ENCODE results near the gene ALK. TPM values are rescaled to one million over a fixed set of nuclear protein-coding genes. Genes with fewer than 3 reads are reported as not detected.

Gene ALK
- total RNA-seq, 1 donor from 2014 or later: not detected

- TF ChIP-seq CTCF (IDR thresholded peaks at IDR 0.05; ENCODE audit: insufficient read depth, low read length, severe bottlenecking): no peak
- Histone ChIP-seq H3K4me3 (ENCODE audit: low read depth, low read length) (no peak overlapping the region), H3K36me3 (ENCODE audit: control insufficient read depth, insufficient read depth, low read length) (no peaks in the 10 kb centered on the region), H3K27me3 (ENCODE audit: control insufficient read depth, insufficient read depth, low read length) (no peaks in the 10 kb centered on the region)
- no peak for DNase-seq (ENCODE audit: low read depth)
- FAIRE-seq: no peak
These were observed 318.0 kb downstream of the ALK start for GRCh38 chr2:29603341-29603740.

- Histone ChIP-seq H3K27me3 (ENCODE audit: control insufficient read depth, insufficient read depth, low read length) (no peaks in the 10 kb centered on the region), H3K4me3 (ENCODE audit: low read depth, low read length) (no peak overlapping the region), H3K36me3 (ENCODE audit: control insufficient read depth, insufficient read depth, low read length) (no peaks in the 10 kb centered on the region)
- FAIRE-seq (no peak), DNase-seq (ENCODE audit: low read depth) (peak; percentile 45)
- TF ChIP-seq CTCF (IDR thresholded peaks at IDR 0.05; ENCODE audit: insufficient read depth, low read length, severe bottlenecking): no peak
These were observed 319.5 kb downstream of the ALK start for GRCh38 chr2:29601872-29602271.

GRCh38 chr2:29601321-29601720 lies 320.1 kb downstream of the ALK start:
- Histone ChIP-seq H3K36me3 (ENCODE audit: control insufficient read depth, insufficient read depth, low read length) (no peaks in the 10 kb centered on the region), H3K4me3 (ENCODE audit: low read depth, low read length) (no peak overlapping the region), H3K27me3 (ENCODE audit: control insufficient read depth, insufficient read depth, low read length) (no peaks in the 10 kb centered on the region)
- no peak for TF ChIP-seq CTCF (IDR thresholded peaks at IDR 0.05; ENCODE audit: insufficient read depth, low read length, severe bottlenecking)
- FAIRE-seq (peak; percentile 83), DNase-seq (ENCODE audit: low read depth) (no peak)

- DNase-seq (ENCODE audit: low read depth) (no peak), FAIRE-seq (no peak)
- Histone ChIP-seq H3K27me3 (ENCODE audit: control insufficient read depth, insufficient read depth, low read length) (no peaks in the 10 kb centered on the region), H3K4me3 (ENCODE audit: low read depth, low read length) (no peak overlapping the region), H3K36me3 (ENCODE audit: control insufficient read depth, insufficient read depth, low read length) (no peaks in the 10 kb centered on the region)
- TF ChIP-seq CTCF (IDR thresholded peaks at IDR 0.05; ENCODE audit: insufficient read depth, low read length, severe bottlenecking): no peak
These were observed 321.4 kb downstream of the ALK start for GRCh38 chr2:29599946-29600345.

- Histone ChIP-seq H3K36me3 (ENCODE audit: control insufficient read depth, insufficient read depth, low read length) (no peaks in the 10 kb centered on the region), H3K4me3 (ENCODE audit: low read depth, low read length) (no peak overlapping the region), H3K27me3 (ENCODE audit: control insufficient read depth, insufficient read depth, low read length) (no peaks in the 10 kb centered on the region)
- no peak for TF ChIP-seq CTCF (IDR thresholded peaks at IDR 0.05; ENCODE audit: insufficient read depth, low read length, severe bottlenecking)
- no peak for FAIRE-seq
- DNase-seq (ENCODE audit: low read depth): no peak
These were observed 322.4 kb downstream of the ALK start for GRCh38 chr2:29598978-29599377.

- H3K4me3 ChIP-seq (ENCODE audit: low read depth, low read length): no peak overlapping the region
- no peak for TF ChIP-seq CTCF (IDR thresholded peaks at IDR 0.05; ENCODE audit: insufficient read depth, low read length, severe bottlenecking)
- no peak for DNase-seq (ENCODE audit: low read depth)
- no peak for FAIRE-seq
- H3K27me3 ChIP-seq (ENCODE audit: control insufficient read depth, insufficient read depth, low read length): no peaks in the 10 kb centered on the region
- H3K36me3 ChIP-seq (ENCODE audit: control insufficient read depth, insufficient read depth, low read length): no peaks in the 10 kb centered on the region
These were observed 324.4 kb downstream of the ALK start for GRCh38 chr2:29597035-29597434.
